ENCODE measurements around the gene SLC44A2.

SLC44A2 gene

DNA sequence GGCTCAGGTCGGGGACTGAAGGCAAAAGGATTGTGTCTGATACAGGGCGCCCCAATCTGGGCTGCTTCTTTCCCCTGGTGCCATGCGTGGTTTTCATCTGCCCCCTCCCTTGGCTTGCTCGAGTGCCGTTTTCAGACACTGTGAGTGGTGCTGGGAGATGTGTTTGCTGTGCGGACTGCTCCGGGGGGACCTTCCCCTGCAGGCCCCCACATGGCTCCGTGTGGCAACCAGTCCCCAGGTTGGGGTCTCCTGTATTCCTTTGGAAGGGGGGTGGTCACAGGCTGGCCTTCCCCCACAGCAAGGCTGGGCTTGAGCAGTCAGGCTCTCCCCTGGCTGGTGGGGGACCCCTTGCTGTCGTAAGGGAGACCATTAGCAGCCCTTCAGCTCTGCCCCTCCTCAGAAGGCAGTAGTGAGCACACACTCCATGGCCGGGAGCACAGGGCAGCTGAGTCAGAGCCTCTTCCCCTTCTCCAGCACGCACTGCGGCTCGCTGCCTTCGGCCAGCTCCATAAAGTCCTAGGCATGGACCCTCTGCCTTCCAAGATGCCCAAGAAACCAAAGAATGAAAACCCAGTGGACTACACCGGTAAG lies 55.3 kb downstream of the SLC44A2 start:
- Histone ChIP-seq H3K4me3 (replicated peaks; ENCODE audit: insufficient read depth, low read length) (no peak overlapping the region), H3K27ac (replicated peaks) (no peak overlapping the region), H3K27me3 (ENCODE audit: insufficient read depth, poor library complexity, severe bottlenecking) (no peaks in the 10 kb centered on the region)
- TF ChIP-seq POLR2AphosphoS5 (IDR thresholded peaks at IDR 0.05; ENCODE audit: low read depth) (no peak), SPI1 (IDR thresholded peaks at IDR 0.05; ENCODE audit: borderline replicate concordance, low read depth) (no peak), CTCF (IDR thresholded peaks at IDR 0.05; ENCODE audit: insufficient read depth, low read length) (no peak), GABPA (IDR thresholded peaks at IDR 0.05; ENCODE audit: low read depth) (no peak), REST (IDR thresholded peaks at IDR 0.05; ENCODE audit: insufficient replicate concordance, low read depth) (no peak)
- no peak for DNase-seq (ENCODE audit: low read depth in 1 of 2, low spot score in 1 of 2)

- TF ChIP-seq REST (IDR thresholded peaks at IDR 0.05; ENCODE audit: insufficient replicate concordance, low read depth) (no peak), GABPA (IDR thresholded peaks at IDR 0.05; ENCODE audit: low read depth) (no peak), CTCF (IDR thresholded peaks at IDR 0.05; ENCODE audit: insufficient read depth, low read length) (no peak), POLR2AphosphoS5 (IDR thresholded peaks at IDR 0.05; ENCODE audit: low read depth) (no peak), SPI1 (IDR thresholded peaks at IDR 0.05; ENCODE audit: borderline replicate concordance, low read depth) (no peak)
- no peak for DNase-seq (ENCODE audit: low read depth in 1 of 2, low spot score in 1 of 2)
- Histone ChIP-seq H3K27me3 (ENCODE audit: insufficient read depth, poor library complexity, severe bottlenecking) (no peaks in the 10 kb centered on the region), H3K27ac (replicated peaks) (no peak overlapping the region), H3K4me3 (replicated peaks; ENCODE audit: insufficient read depth, low read length) (no peak overlapping the region)
Measured at GRCh38 chr19:10681658-10682057, 56.3 kb downstream of the SLC44A2 start.

- Histone ChIP-seq H3K27ac (replicated peaks) (no peak overlapping the region), H3K4me3 (replicated peaks; ENCODE audit: insufficient read depth, low read length) (no peak overlapping the region), H3K27me3 (ENCODE audit: insufficient read depth, poor library complexity, severe bottlenecking) (no peaks in the 10 kb centered on the region)
- no peak for DNase-seq (ENCODE audit: low read depth in 1 of 2, low spot score in 1 of 2)
- TF ChIP-seq SPI1 (IDR thresholded peaks at IDR 0.05; ENCODE audit: borderline replicate concordance, low read depth) (no peak), GABPA (IDR thresholded peaks at IDR 0.05; ENCODE audit: low read depth) (no peak), CTCF (IDR thresholded peaks at IDR 0.05; ENCODE audit: insufficient read depth, low read length) (no peak), POLR2AphosphoS5 (IDR thresholded peaks at IDR 0.05; ENCODE audit: low read depth) (no peak; the same call in none of the 2 replicates), REST (IDR thresholded peaks at IDR 0.05; ENCODE audit: insufficient replicate concordance, low read depth) (no peak)
Measured at GRCh38 chr19:10682397-10683063, 57.2 kb downstream of the SLC44A2 start.

All from HL-60 (cell line).